Heart left ventricle (tissue), 13 donors: ENCODE data around the gene MRC1.

ENCODE experiments used
- CTCF ChIP-seq, 12 donors: fragments of 200-600 bp; sonication (generic) in 4 of 12; IDR thresholded peaks; one replicate each; pipeline versions ENCODE4 v1.5.0 to v1.8.0; 2018 to 2022; ENCODE audit warnings: antibody characterized with exemption in 12 of 12, mild to moderate bottlenecking in 5 of 12
- POLR2A ChIP-seq, 2 donors: fragments of 450-650 bp; IDR thresholded peaks; one replicate each; pipeline ENCODE4 v1.6.1; 2017; ENCODE audit warnings: antibody characterized with exemption in 2 of 2, mild to moderate bottlenecking in 2 of 2, moderate library complexity in 2 of 2
- donor health status: ischemic (EF 13 %, LVEDD 7.1; RV severe dilation, severe dysfunction).
- donor health status: DM: no; HTN: yes; CAD: no.
- donor health status: DM: no; HTN: no; CAD: no.
- donor health status: ischemic (EF 25% LVEDD 6.9; RV normal size, moderate dysfunction).
- donor health status: ischemic (EF 25% LVEDD 5.7; RV mildly dilated, moderate dysfunction).
- donor health status: ischemic (EF 35%, LVEDD 5.7; RV mildly dilated, moderate dysfunction).
- donor health status: nonischemic (EF 11% LVEDD 7.7; RV severe dilation, severe dysfunction).
- donor health status: DM: yes; HTN: yes; CAD: no.
- donor health status: PGD.
- donor health status: ischemic (EF 29% LVEDD 5.4; RV normal size, mild dysfunction).
- donor health status: nonischemic (EF 23%, LVEDD 6.1; RV moderate dilation, normal function).

- no peak for TF ChIP-seq POLR2A (IDR thresholded peaks at IDR 0.05)
- no peak for TF ChIP-seq CTCF (IDR thresholded peaks at IDR 0.05)
Observed at GRCh38 chr10:17836942-17837341, 27.8 kb downstream of the MRC1 start.
